Caki2 (cell line): ENCODE data around the gene OR51F1. TPM values are rescaled to one million over a fixed set of nuclear protein-coding genes. Genes with fewer than 3 reads are reported as not detected.
"Not testable (repeated sequence)": the region's sequence is repeated elsewhere in the genome, so short reads cannot be mapped to it uniquely, and the experiment has no call there.

Experiments used
- DNase-seq: peaks from one replicate; pipeline ENCODE4 v3.0.0-alpha.2; 2015; ENCODE audit warnings: low read depth
- in situ Hi-C: cut with HindIII; loops from 2 replicates; pipeline ENCODE4 v1.10.0; 2016; ENCODE audit warnings: low sequenced_read_pairs, low pct_unique_long_range_greater_than_20kb, mixed read lengths
- total RNA-seq: library from RNA; depleted of rRNA; stranded (reverse); fragments of >200 nt; shearing (Covaris generic); gene quantifications from 2 replicates; pipeline ENCODE4 v1.2.3, GENCODE V29; 2014; ENCODE audit warnings: low replicate concordance; rRNA removed

Gene OR51F1
- total RNA-seq = not detected in 2 replicates

GRCh38 chr11:4769838-4770237 lies at the start of gene OR51F1:
TSS of gene OR51F1 (minus strand) at chr11:4769938. CDS start at chr11:4769938, 0 bp downstream.
- no peak for DNase-seq
- in situ Hi-C loops = no loop called here

GRCh38 chr11:4809246-4809645 lies 39.5 kb upstream of the OR51F1 start:
- DNase-seq = no peak
- in situ Hi-C loops = no loop called here

- in situ Hi-C loops = no loop called here
- DNase-seq = no peak
Observed at GRCh38 chr11:4808476-4808875, 38.7 kb upstream of the OR51F1 start.

- DNase-seq = no peak
- in situ Hi-C loops = no loop called here
Observed at GRCh38 chr11:4804280-4804679, 34.5 kb upstream of the OR51F1 start, which contains the start of gene OR52R1. TSS of gene OR52R1 (minus strand) at chr11:4804380. CDS start at chr11:4804380, 0 bp downstream.

- in situ Hi-C loops, DNase-seq: not testable (repeated sequence)
Observed at GRCh38 chr11:4801316-4801715, 31.6 kb upstream of the OR51F1 start.

- DNase-seq = no peak
- in situ Hi-C loops = no loop called here
Observed at GRCh38 chr11:4798427-4799183, 28.9 kb upstream of the OR51F1 start.

GRCh38 chr11:4797206-4797605 lies 27.5 kb upstream of the OR51F1 start:
- in situ Hi-C loops = no loop called here
- DNase-seq = no peak

GRCh38 chr11:4782454-4782853 lies 12.7 kb upstream of the OR51F1 start:
- in situ Hi-C loops = no loop called here
- no peak for DNase-seq

- in situ Hi-C loops = no loop called here
- DNase-seq = no peak
Observed at GRCh38 chr11:4768094-4768493, 1.6 kb downstream of the OR51F1 start.

- in situ Hi-C loops = no loop called here
- DNase-seq = no peak
Observed at GRCh38 chr11:4766420-4767043, 3.2 kb downstream of the OR51F1 start.

GRCh38 chr11:4763096-4763495 lies 6.6 kb downstream of the OR51F1 start:
- in situ Hi-C loops = no loop called here
- no peak for DNase-seq

- in situ Hi-C loops = no loop called here
Observed at GRCh38 chr11:4751201-4751600, 18.5 kb downstream of the OR51F1 start.

GRCh38 chr11:4748438-4748837 lies 21.3 kb downstream of the OR51F1 start:
- in situ Hi-C loops = no loop called here

More at GRCh38 chr11:4751201-4751600, 18.5 kb downstream of the OR51F1 start:
- DNase-seq = no peak

GRCh38 chr11:4740735-4741134 lies 29.0 kb downstream of the OR51F1 start:
- in situ Hi-C loops = no loop called here
- no peak for DNase-seq

More at GRCh38 chr11:4748438-4748837, 21.3 kb downstream of the OR51F1 start:
- DNase-seq = no peak

GRCh38 chr11:4727171-4727570 lies 42.6 kb downstream of the OR51F1 start:
- in situ Hi-C loops = no loop called here
- no peak for DNase-seq

GRCh38 chr11:4722616-4723534 lies 46.9 kb downstream of the OR51F1 start:
- DNase-seq, in situ Hi-C loops: not testable (repeated sequence)
